22Rv1 (cell line): ENCODE measurements around the gene SMCO3.

ENCODE experiments used
- CTCF ChIP-seq: fragments of 450-650 bp; IDR thresholded peaks from 2 replicates; pipeline ENCODE4 v1.5.1; 2017; ENCODE audit warnings: mild to moderate bottlenecking
- ZFX ChIP-seq: fragments of 450-650 bp; IDR thresholded peaks from 2 replicates; pipeline ENCODE4 v1.6.1; 2017; ENCODE audit warnings: antibody characterized with exemption, borderline replicate concordance

GRCh38 chr12:14842315-14842714 is 28.3 kb upstream of the SMCO3 start:
- no peak for TF ChIP-seq CTCF
- no peak for TF ChIP-seq ZFX
